Measurements from ENCODE around the gene CCDC33.
A peak's percentile ranks its signal among the peaks of the same experiment; 100 is the strongest.

Gene CCDC33

GRCh38 chr15:74383286-74383685 is 147.2 kb downstream of the CCDC33 start:
- CTCF ChIA-PET: interaction anchor here (1.0 to 22.0 kb wide), 12 partner anchors 10 to 249 kb away, joined by 3 to 671 read pairs (median 8); partner anchors contain the start of gene SEMA7A
- WGBS (ENCODE audit: insufficient coverage): 94% methylated on average over 4 of the region's 4 CpGs
- POLR2A ChIA-PET: interaction anchor here (1.2 to 1.4 kb wide), 2 partner anchors 19 to 50 kb away, joined by 3 to 5 read pairs; partner anchors contain the start of gene SEMA7A
- H3K4me1 ChIP-seq (ENCODE audit: control extremely low read depth in 1 of 4, control insufficient read depth in 4 of 4, insufficient read depth in 4 of 4, low read length in 3 of 4): peaks cover 0 to 68% (median 59%) of the 10 kb centered on the region in 4 experiments
- H3K27me3 ChIP-seq (replicated peaks in 2 of 5; ENCODE audit: control insufficient read depth in 4 of 5, insufficient read depth in 5 of 5, low read length in 4 of 5): no peaks in the 10 kb centered on the region
- no peaks in the 10 kb centered on the region for H3K9me3 ChIP-seq (ENCODE audit: control extremely low read depth in 1 of 5, control insufficient read depth in 4 of 5, insufficient read depth in 2 of 5, low read depth in 1 of 5, low read length in 4 of 5)
- no peak overlapping the region for H3K4me3 ChIP-seq (ENCODE audit: control insufficient read depth in 1 of 7, extremely low read depth in 1 of 7, insufficient read depth in 4 of 7, low read depth in 2 of 7, low read length in 6 of 7)
- H3K36me3 ChIP-seq (ENCODE audit: control insufficient read depth in 4 of 4, insufficient read depth in 4 of 4, low read length in 3 of 4): no peaks in the 10 kb centered on the region
- no peak for DNase-seq
- H3K27ac ChIP-seq (ENCODE audit: insufficient read depth in 1 of 2, low read depth in 1 of 2, low read length in 2 of 2, poor library complexity in 1 of 2, severe bottlenecking in 2 of 2): no peak overlapping the region

GRCh38 chr15:74383695-74384565 is 147.8 kb downstream of the CCDC33 start:
- CTCF ChIA-PET: interaction anchor here (1.1 to 22.0 kb wide), 11 partner anchors 9 to 248 kb away, joined by 3 to 671 read pairs (median 7); partner anchors contain the start of gene SEMA7A
- Histone ChIP-seq H3K4me1 (ENCODE audit: control extremely low read depth in 1 of 4, control insufficient read depth in 4 of 4, insufficient read depth in 4 of 4, low read length in 3 of 4) (peaks cover 0 to 68% (median 59%) of the 10 kb centered on the region in 4 experiments), H3K27me3 (replicated peaks in 2 of 5; ENCODE audit: control insufficient read depth in 4 of 5, insufficient read depth in 5 of 5, low read length in 4 of 5) (no peaks in the 10 kb centered on the region), H3K4me3 (ENCODE audit: control insufficient read depth in 1 of 7, extremely low read depth in 1 of 7, insufficient read depth in 4 of 7, low read depth in 2 of 7, low read length in 6 of 7) (no peak overlapping the region), H3K9me3 (ENCODE audit: control extremely low read depth in 1 of 5, control insufficient read depth in 4 of 5, insufficient read depth in 2 of 5, low read depth in 1 of 5, low read length in 4 of 5) (no peaks in the 10 kb centered on the region), H3K36me3 (ENCODE audit: control insufficient read depth in 4 of 4, insufficient read depth in 4 of 4, low read length in 3 of 4) (no peaks in the 10 kb centered on the region), H3K27ac (ENCODE audit: insufficient read depth in 1 of 2, low read depth in 1 of 2, low read length in 2 of 2, poor library complexity in 1 of 2, severe bottlenecking in 2 of 2) (no peak overlapping the region)
- peak in 2 of 3 donors; percentile 41 to 42 for DNase-seq
- WGBS (ENCODE audit: insufficient coverage): 85% methylated on average over 8 of the region's 8 CpGs
- POLR2A ChIA-PET: no interaction called here

- Histone ChIP-seq H3K4me1 (ENCODE audit: control extremely low read depth in 1 of 4, control insufficient read depth in 4 of 4, insufficient read depth in 4 of 4, low read length in 3 of 4) (peaks cover 0 to 69% (median 62%) of the 10 kb centered on the region in 4 experiments), H3K9me3 (ENCODE audit: control extremely low read depth in 1 of 5, control insufficient read depth in 4 of 5, insufficient read depth in 2 of 5, low read depth in 1 of 5, low read length in 4 of 5) (no peaks in the 10 kb centered on the region), H3K36me3 (ENCODE audit: control insufficient read depth in 4 of 4, insufficient read depth in 4 of 4, low read length in 3 of 4) (no peaks in the 10 kb centered on the region), H3K27me3 (replicated peaks in 2 of 5; ENCODE audit: control insufficient read depth in 4 of 5, insufficient read depth in 5 of 5, low read length in 4 of 5) (no peaks in the 10 kb centered on the region), H3K4me3 (ENCODE audit: control insufficient read depth in 1 of 7, extremely low read depth in 1 of 7, insufficient read depth in 4 of 7, low read depth in 2 of 7, low read length in 6 of 7) (no peak overlapping the region), H3K27ac (ENCODE audit: insufficient read depth in 1 of 2, low read depth in 1 of 2, low read length in 2 of 2, poor library complexity in 1 of 2, severe bottlenecking in 2 of 2) (no peak overlapping the region)
- CTCF ChIA-PET: interaction anchor here (1.0 to 22.0 kb wide), 11 partner anchors 10 to 104 kb away, joined by 3 to 671 read pairs (median 7); partner anchors contain the start of genes CYP11A1 and SEMA7A
- POLR2A ChIA-PET: interaction anchor here (0.5 to 2.5 kb wide), 3 partner anchors 19 to 77 kb away, joined by 3 to 12 read pairs (median 5); no protein-coding TSS in a partner anchor
- WGBS (ENCODE audit: insufficient coverage): 41% methylated on average over 3 of the region's 3 CpGs
- DNase-seq: no peak
Measured at GRCh38 chr15:74384566-74384880, 148.4 kb downstream of the CCDC33 start.

DNA sequence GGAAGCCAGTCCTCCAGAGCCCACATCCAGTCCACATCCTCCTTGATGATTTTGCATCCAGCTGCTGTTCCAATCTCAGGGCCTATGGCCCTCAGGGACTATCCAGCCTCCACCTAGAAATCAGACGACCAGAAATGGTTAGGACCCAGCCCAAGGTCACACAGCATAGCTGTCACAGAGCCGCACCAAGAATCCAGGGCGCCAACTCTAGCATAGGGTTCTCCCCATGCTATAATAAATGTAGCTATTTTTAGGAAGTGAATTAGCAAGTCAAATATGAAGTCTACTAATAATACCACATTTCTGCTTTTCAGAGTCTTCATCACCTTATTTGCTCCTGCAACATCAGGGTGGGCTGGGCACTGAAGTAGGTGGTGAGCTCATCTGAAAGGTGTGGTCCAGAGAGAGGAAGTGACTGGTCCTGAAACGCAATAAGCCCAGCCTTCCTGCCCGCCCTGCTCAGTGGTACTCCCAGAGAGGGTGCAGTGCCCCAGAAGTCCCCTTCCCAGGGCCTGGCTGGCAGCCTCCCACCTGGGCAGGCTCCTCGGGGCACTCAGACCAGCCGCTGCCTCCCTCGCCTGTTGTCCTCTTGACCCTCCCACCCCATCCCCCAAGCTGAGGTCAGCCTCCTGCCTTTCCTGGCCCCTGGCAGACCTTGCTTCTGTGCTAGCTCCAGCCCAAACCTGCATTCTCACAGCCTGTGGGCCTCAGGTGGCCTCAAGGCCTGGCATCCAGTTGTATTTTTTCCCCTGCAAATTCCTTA is 148.9 kb downstream of the CCDC33 start:
- H3K4me3 ChIP-seq (ENCODE audit: control insufficient read depth in 1 of 7, extremely low read depth in 1 of 7, insufficient read depth in 4 of 7, low read depth in 2 of 7, low read length in 6 of 7): no peak overlapping the region
- 23% methylated on average over 4 of the region's 8 CpGs for WGBS (ENCODE audit: insufficient coverage)
- no peaks in the 10 kb centered on the region for H3K9me3 ChIP-seq (ENCODE audit: control extremely low read depth in 1 of 5, control insufficient read depth in 4 of 5, insufficient read depth in 2 of 5, low read depth in 1 of 5, low read length in 4 of 5)
- H3K27me3 ChIP-seq (replicated peaks in 2 of 5; ENCODE audit: control insufficient read depth in 4 of 5, insufficient read depth in 5 of 5, low read length in 4 of 5): no peaks in the 10 kb centered on the region
- no peaks in the 10 kb centered on the region for H3K36me3 ChIP-seq (ENCODE audit: control insufficient read depth in 4 of 4, insufficient read depth in 4 of 4, low read length in 3 of 4)
- CTCF ChIA-PET: interaction anchor here (1.0 to 22.0 kb wide), 11 partner anchors 10 to 336 kb away, joined by 3 to 671 read pairs (median 7); partner anchors contain the start of genes CYP11A1 and SEMA7A
- H3K4me1 ChIP-seq (ENCODE audit: control extremely low read depth in 1 of 4, control insufficient read depth in 4 of 4, insufficient read depth in 4 of 4, low read length in 3 of 4): peaks cover 0 to 74% (median 66%) of the 10 kb centered on the region in 4 experiments
- peak; percentile 84 to 97 (median 95) for DNase-seq
- H3K27ac ChIP-seq (ENCODE audit: insufficient read depth in 1 of 2, low read depth in 1 of 2, low read length in 2 of 2, poor library complexity in 1 of 2, severe bottlenecking in 2 of 2): peak overlapping the region in 1 of 2 experiments; percentile 40
- POLR2A ChIA-PET: interaction anchor here (0.5 to 2.5 kb wide), 5 partner anchors 18 to 726 kb away, joined by 3 to 12 read pairs (median 3); no protein-coding TSS in a partner anchor

DNA sequence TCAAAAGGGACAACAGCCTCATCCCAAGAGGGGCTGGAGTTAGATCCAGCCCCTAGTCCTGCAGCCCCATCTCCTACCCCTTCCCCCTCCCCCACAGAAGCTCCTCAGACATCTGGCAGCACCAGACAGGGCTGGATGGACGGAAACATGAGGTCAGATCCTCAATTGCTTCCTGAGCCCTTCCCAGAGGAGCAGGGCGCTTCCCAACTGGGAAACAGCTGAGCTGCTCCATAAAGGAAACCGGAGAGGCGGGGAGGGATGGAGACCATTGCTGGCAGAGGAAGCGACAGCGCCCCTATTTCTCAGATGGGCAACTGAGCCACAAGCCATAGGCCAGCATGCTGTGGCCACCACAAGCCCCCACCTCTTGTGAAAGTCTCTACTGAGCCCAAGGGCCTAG is 149.6 kb downstream of the CCDC33 start:
- WGBS (ENCODE audit: insufficient coverage): 94% methylated on average over 4 of the region's 6 CpGs
- Histone ChIP-seq H3K9me3 (ENCODE audit: control extremely low read depth in 1 of 5, control insufficient read depth in 4 of 5, insufficient read depth in 2 of 5, low read depth in 1 of 5, low read length in 4 of 5) (no peaks in the 10 kb centered on the region), H3K4me3 (ENCODE audit: control insufficient read depth in 1 of 7, extremely low read depth in 1 of 7, insufficient read depth in 4 of 7, low read depth in 2 of 7, low read length in 6 of 7) (no peak overlapping the region), H3K27me3 (replicated peaks in 2 of 5; ENCODE audit: control insufficient read depth in 4 of 5, insufficient read depth in 5 of 5, low read length in 4 of 5) (no peaks in the 10 kb centered on the region), H3K36me3 (ENCODE audit: control insufficient read depth in 4 of 4, insufficient read depth in 4 of 4, low read length in 3 of 4) (no peaks in the 10 kb centered on the region), H3K4me1 (ENCODE audit: control extremely low read depth in 1 of 4, control insufficient read depth in 4 of 4, insufficient read depth in 4 of 4, low read length in 3 of 4) (peaks cover 0 to 81% (median 73%) of the 10 kb centered on the region in 4 experiments), H3K27ac (ENCODE audit: insufficient read depth in 1 of 2, low read depth in 1 of 2, low read length in 2 of 2, poor library complexity in 1 of 2, severe bottlenecking in 2 of 2) (peak overlapping the region in 1 of 2 experiments; percentile 40)
- POLR2A ChIA-PET: interaction anchor here (0.6 to 2.5 kb wide), 3 partner anchors 17 to 92 kb away, joined by 3 to 12 read pairs (median 5); no protein-coding TSS in a partner anchor
- DNase-seq: no peak
- CTCF ChIA-PET: interaction anchor here (1.0 to 22.0 kb wide), 7 partner anchors 10 to 336 kb away, joined by 3 to 671 read pairs (median 8); partner anchors contain the start of genes CYP11A1 and SEMA7A

All from common myeloid progenitor, CD34-positive (primary cell).